Liver (tissue), 9 donors: ENCODE measurements around the gene CAMKMT. TPM values are rescaled to one million over a fixed set of nuclear protein-coding genes. Genes with fewer than 3 reads are reported as not detected.

Source experiments
- DNase-seq: peaks from one replicate; pipeline ENCODE4 v3.0.0-alpha.2; 2017; ENCODE audit warnings: low spot score
- H3K27ac ChIP-seq, 2 donors: one replicate each; pipeline ENCODE4 v1.7.0; 2013; ENCODE audit warnings: inconsistent platforms in 2 of 2, low read length in 2 of 2, control low read depth in 1 of 2, low read depth in 1 of 2, mild to moderate bottlenecking in 1 of 2
- H3K27me3 ChIP-seq, 4 donors: one replicate each; pipeline versions ENCODE4 v1.6.1 to v1.7.0; 2013; ENCODE audit warnings: low read length in 3 of 4, inconsistent platforms in 1 of 4, mild to moderate bottlenecking in 1 of 4, moderate library complexity in 1 of 4; ENCODE audit not compliant: control insufficient read depth in 4 of 4, insufficient read depth in 4 of 4
- H3K36me3 ChIP-seq, 4 donors: one replicate each; pipeline versions ENCODE4 v1.6.1 to v1.7.0; 2013; ENCODE audit warnings: low read length in 3 of 4, mild to moderate bottlenecking in 3 of 4, low read depth in 1 of 4, moderate library complexity in 1 of 4; ENCODE audit not compliant: control insufficient read depth in 4 of 4, insufficient read depth in 3 of 4
- H3K4me1 ChIP-seq, 4 donors: one replicate each; pipeline versions ENCODE4 v1.6.1 to v1.7.0; 2013; ENCODE audit warnings: low read length in 3 of 4, mild to moderate bottlenecking in 3 of 4, moderate library complexity in 1 of 4; ENCODE audit not compliant: control insufficient read depth in 4 of 4, insufficient read depth in 4 of 4
- H3K4me3 ChIP-seq, 3 donors: one replicate each; pipeline versions ENCODE4 v1.6.1 to v1.7.0; 2013; ENCODE audit warnings: low read length in 3 of 3, control low read depth in 1 of 3, low read depth in 1 of 3, mild to moderate bottlenecking in 1 of 3
- H3K9ac ChIP-seq, 2 donors: one replicate each; pipeline ENCODE4 v1.7.0; 2013; ENCODE audit warnings: low read length in 2 of 2, mild to moderate bottlenecking in 2 of 2, moderate library complexity in 2 of 2, control low read depth in 1 of 2, low read depth in 1 of 2
- H3K9me3 ChIP-seq, 4 donors: one replicate each; pipeline versions ENCODE4 v1.6.1 to v1.7.0; 2013; ENCODE audit warnings: low read length in 3 of 4; ENCODE audit not compliant: control insufficient read depth in 4 of 4
- EGR1 ChIP-seq, 2 donors: IDR thresholded peaks; 2 replicates each; pipeline ENCODE4 v1.6.1; 2016 to 2018; ENCODE audit warnings: antibody characterized with exemption in 2 of 2, low read depth in 2 of 2
- FOXA1 ChIP-seq: IDR thresholded peaks from 2 replicates; pipeline ENCODE4 v1.6.1; 2016; ENCODE audit warnings: antibody characterized with exemption
- FOXA2 ChIP-seq: IDR thresholded peaks from 2 replicates; pipeline ENCODE4 v1.6.1; 2016; ENCODE audit warnings: antibody characterized with exemption
- GABPA ChIP-seq, 2 donors: IDR thresholded peaks in 1 of 2; conservative IDR thresholded peaks in 1 of 2; 2 replicates each; pipeline ENCODE4 v1.6.1; 2016; ENCODE audit warnings: antibody characterized with exemption in 2 of 2, mild to moderate bottlenecking in 1 of 2, moderate library complexity in 1 of 2
- HNF4A ChIP-seq, 2 donors: conservative IDR thresholded peaks; 2 replicates each; pipeline ENCODE4 v1.6.1; 2016; ENCODE audit warnings: antibody characterized with exemption in 2 of 2, mild to moderate bottlenecking in 2 of 2
- HNF4G ChIP-seq: IDR thresholded peaks from 2 replicates; pipeline ENCODE4 v1.6.1; 2016; ENCODE audit warnings: antibody characterized with exemption
- JUND ChIP-seq, 2 donors: IDR thresholded peaks; 2 replicates each; pipeline ENCODE4 v1.6.1; 2016; ENCODE audit warnings: antibody characterized with exemption in 2 of 2
- NR2F2 ChIP-seq: IDR thresholded peaks from 2 replicates; pipeline ENCODE4 v1.6.1; 2016; ENCODE audit warnings: antibody characterized with exemption
- RXRA ChIP-seq, 2 donors: IDR thresholded peaks; 2 replicates each; pipeline ENCODE4 v1.6.1; 2017 to 2018; ENCODE audit warnings: antibody characterized with exemption in 2 of 2, mild to moderate bottlenecking in 1 of 2
- SP1 ChIP-seq: IDR thresholded peaks from 2 replicates; pipeline ENCODE4 v1.6.1; 2018; ENCODE audit warnings: antibody characterized with exemption, mild to moderate bottlenecking
- TAF1 ChIP-seq: conservative IDR thresholded peaks from 2 replicates; pipeline ENCODE4 v1.6.1; 2016; ENCODE audit warnings: antibody characterized with exemption, mild to moderate bottlenecking
- YY1 ChIP-seq: IDR thresholded peaks from 2 replicates; pipeline ENCODE4 v1.6.1; 2016; ENCODE audit warnings: antibody characterized with exemption, mild to moderate bottlenecking
- WGBS: extraction: QIAGEN DNeasy Blood & Tissue Kit; methylation state at CpG from one replicate; pipeline ENCODE4 v1.1.7; 2013; 5-methylcytosine and 5-hydroxymethylcytosine counted together
- polyA plus RNA-seq, 2 donors: library from polyadenylated mRNA; stranded (reverse) in 1 of 2; unstranded in 1 of 2; fragments of 200-250 nt in 1 of 2; fragments of >200 nt in 1 of 2; fragmentation: Nextera tagmentation in 1 of 2; extraction: Ambion mirVana in 1 of 2; gene quantifications; one replicate each; pipeline versions ENCODE4 v1.2.1 to v1.2.3, GENCODE V29; 2013 to 2015
- total RNA-seq, 2 donors: library from RNA; depleted of rRNA; stranded (reverse); fragments of >200 nt; gene quantifications; one replicate each; pipeline ENCODE4 v1.2.3, GENCODE V29; 2014
- TF ChIP-seq, protein P1 (sequence below): fragments of 150-350 bp; IDR thresholded peaks from 2 replicates; pipeline ENCODE4 v1.5.1; 2017; ENCODE audit warnings: improper control_type of control experiment, low read depth, low read length; ENCODE audit not compliant: missing input control
- TF ChIP-seq, protein P2 (sequence below): IDR thresholded peaks from 2 replicates; pipeline ENCODE4 v1.6.1; 2016; ENCODE audit warnings: antibody characterized with exemption
- TF ChIP-seq, protein P3 (sequence below): IDR thresholded peaks from 2 replicates; pipeline ENCODE4 v1.6.1; 2016; ENCODE audit warnings: antibody characterized with exemption
- TF ChIP-seq, protein P4 (sequence below): IDR thresholded peaks from 2 replicates; pipeline ENCODE4 v1.6.1; 2016; ENCODE audit warnings: antibody characterized with exemption
- TF ChIP-seq, protein P5 (sequence below): IDR thresholded peaks from 2 replicates; pipeline ENCODE4 v1.6.1; 2016; ENCODE audit warnings: antibody characterized with exemption, mild to moderate bottlenecking
- donor health status: healthy.
- donor health status: healthy.
- donor health status: healthy.
- donor health status: healthy.
- donor health status: healthy.

The CAMKMT gene
- total and polyA plus RNA-seq, 4 donors: 1.5 to 12.7 (median 7.1) TPM

DNA sequence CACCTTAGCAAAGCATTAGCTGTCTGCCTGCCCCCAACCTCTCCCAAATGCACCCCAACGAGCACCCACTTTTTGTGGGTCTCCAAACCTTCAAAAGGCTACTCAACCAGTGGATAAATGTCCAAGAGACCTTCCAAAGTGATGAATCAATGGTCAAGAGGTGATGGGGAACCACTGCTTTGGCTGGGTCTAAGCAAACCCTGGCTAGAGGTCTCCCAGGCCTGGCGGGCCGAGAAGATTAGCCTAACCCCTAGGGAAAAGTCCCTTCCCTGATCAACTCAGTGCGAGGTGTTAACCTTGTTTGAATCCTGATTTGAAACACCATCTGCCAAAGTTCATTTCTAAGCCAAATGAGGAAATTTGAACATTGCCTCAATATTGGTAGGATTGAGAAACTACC, 435.0 kb downstream of the CAMKMT start:
- Histone ChIP-seq H3K9ac (no peak overlapping the region), H3K27me3 (peaks cover 3 to 15% (median 9%) of the 10 kb centered on the region in 4 donors), H3K4me1 (peaks cover 0 to 3% (median 1%) of the 10 kb centered on the region in 4 donors), H3K36me3 (no peaks in the 10 kb centered on the region), H3K4me3 (no peak overlapping the region), H3K27ac (no peak overlapping the region), H3K9me3 (no peaks in the 10 kb centered on the region)
- WGBS: 67% methylated on average over 4 of the region's 4 CpGs
- no peak for DNase-seq
- TF ChIP-seq HNF4A (conservative IDR thresholded peaks at IDR 0.05) (no peak), HNF4G (no peak), NR2F2 (no peak), TAF1 (no peak), EGR1 (IDR thresholded peaks at IDR 0.05; ENCODE audit: low read depth in 2 of 2) (no peak), GABPA (IDR thresholded peaks at IDR 0.05 in 1 of 2, conservative IDR thresholded peaks at IDR 0.05 in 1 of 2) (no peak), FOXA1 (no peak), SP1 (no peak), RXRA (IDR thresholded peaks at IDR 0.05) (no peak), FOXA2 (no peak), YY1 (no peak), JUND (IDR thresholded peaks at IDR 0.05) (no peak)
- TF ChIP-seq, protein P1, sequence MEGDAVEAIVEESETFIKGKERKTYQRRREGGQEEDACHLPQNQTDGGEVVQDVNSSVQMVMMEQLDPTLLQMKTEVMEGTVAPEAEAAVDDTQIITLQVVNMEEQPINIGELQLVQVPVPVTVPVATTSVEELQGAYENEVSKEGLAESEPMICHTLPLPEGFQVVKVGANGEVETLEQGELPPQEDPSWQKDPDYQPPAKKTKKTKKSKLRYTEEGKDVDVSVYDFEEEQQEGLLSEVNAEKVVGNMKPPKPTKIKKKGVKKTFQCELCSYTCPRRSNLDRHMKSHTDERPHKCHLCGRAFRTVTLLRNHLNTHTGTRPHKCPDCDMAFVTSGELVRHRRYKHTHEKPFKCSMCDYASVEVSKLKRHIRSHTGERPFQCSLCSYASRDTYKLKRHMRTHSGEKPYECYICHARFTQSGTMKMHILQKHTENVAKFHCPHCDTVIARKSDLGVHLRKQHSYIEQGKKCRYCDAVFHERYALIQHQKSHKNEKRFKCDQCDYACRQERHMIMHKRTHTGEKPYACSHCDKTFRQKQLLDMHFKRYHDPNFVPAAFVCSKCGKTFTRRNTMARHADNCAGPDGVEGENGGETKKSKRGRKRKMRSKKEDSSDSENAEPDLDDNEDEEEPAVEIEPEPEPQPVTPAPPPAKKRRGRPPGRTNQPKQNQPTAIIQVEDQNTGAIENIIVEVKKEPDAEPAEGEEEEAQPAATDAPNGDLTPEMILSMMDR: no peak
- TF ChIP-seq, protein P2, sequence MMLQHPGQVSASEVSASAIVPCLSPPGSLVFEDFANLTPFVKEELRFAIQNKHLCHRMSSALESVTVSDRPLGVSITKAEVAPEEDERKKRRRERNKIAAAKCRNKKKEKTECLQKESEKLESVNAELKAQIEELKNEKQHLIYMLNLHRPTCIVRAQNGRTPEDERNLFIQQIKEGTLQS: no peak
- TF ChIP-seq, protein P3, sequence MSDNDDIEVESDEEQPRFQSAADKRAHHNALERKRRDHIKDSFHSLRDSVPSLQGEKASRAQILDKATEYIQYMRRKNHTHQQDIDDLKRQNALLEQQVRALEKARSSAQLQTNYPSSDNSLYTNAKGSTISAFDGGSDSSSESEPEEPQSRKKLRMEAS: no peak
- TF ChIP-seq, protein P4, sequence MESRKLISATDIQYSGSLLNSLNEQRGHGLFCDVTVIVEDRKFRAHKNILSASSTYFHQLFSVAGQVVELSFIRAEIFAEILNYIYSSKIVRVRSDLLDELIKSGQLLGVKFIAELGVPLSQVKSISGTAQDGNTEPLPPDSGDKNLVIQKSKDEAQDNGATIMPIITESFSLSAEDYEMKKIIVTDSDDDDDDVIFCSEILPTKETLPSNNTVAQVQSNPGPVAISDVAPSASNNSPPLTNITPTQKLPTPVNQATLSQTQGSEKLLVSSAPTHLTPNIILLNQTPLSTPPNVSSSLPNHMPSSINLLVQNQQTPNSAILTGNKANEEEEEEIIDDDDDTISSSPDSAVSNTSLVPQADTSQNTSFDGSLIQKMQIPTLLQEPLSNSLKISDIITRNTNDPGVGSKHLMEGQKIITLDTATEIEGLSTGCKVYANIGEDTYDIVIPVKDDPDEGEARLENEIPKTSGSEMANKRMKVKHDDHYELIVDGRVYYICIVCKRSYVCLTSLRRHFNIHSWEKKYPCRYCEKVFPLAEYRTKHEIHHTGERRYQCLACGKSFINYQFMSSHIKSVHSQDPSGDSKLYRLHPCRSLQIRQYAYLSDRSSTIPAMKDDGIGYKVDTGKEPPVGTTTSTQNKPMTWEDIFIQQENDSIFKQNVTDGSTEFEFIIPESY: no peak

DNA sequence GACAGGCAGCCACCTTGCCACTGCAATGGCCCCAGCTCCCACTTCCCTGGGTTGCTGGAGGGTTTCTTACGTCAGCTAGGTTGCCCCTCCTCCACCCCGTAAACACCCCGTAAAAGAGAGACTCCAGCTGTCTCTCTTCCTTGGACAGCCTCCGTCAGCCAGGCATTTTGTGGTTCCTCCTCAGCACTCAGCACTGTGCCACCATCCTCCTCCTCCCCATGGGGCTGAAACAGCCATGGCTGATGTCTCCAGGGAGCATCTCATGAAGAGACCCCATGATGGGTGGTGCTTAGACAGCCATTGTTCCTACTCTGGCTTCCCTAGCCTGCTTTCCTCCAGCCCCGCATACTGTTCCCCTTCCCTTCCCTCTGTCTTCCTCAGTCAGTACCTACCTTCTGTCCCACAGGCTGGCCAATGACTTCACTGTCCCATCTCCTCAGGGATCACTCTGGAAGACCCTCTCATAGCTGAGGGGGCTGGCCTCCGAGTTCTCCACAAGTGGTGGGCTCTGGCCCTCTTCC, 436.5 kb downstream of the CAMKMT start:
- DNase-seq: no peak
- Histone ChIP-seq H3K27ac (no peak overlapping the region), H3K4me1 (peaks cover 0 to 13% (median 4%) of the 10 kb centered on the region in 4 donors), H3K27me3 (peaks cover 3 to 17% (median 10%) of the 10 kb centered on the region in 4 donors), H3K4me3 (no peak overlapping the region), H3K36me3 (no peaks in the 10 kb centered on the region), H3K9ac (no peak overlapping the region), H3K9me3 (no peaks in the 10 kb centered on the region)
- TF ChIP-seq TAF1: no peak
- no peak for TF ChIP-seq SP1
- no peak for TF ChIP-seq GABPA (IDR thresholded peaks at IDR 0.05 in 1 of 2, conservative IDR thresholded peaks at IDR 0.05 in 1 of 2)
- no peak for TF ChIP-seq EGR1 (IDR thresholded peaks at IDR 0.05; ENCODE audit: low read depth in 2 of 2)
- TF ChIP-seq HNF4A (conservative IDR thresholded peaks at IDR 0.05): no peak
- TF ChIP-seq FOXA1: no peak
- no peak for TF ChIP-seq NR2F2
- TF ChIP-seq HNF4G: no peak
- TF ChIP-seq, protein P4: no peak
- TF ChIP-seq YY1: no peak
- TF ChIP-seq JUND (IDR thresholded peaks at IDR 0.05): no peak
- no peak for TF ChIP-seq FOXA2
- TF ChIP-seq, protein P5, sequence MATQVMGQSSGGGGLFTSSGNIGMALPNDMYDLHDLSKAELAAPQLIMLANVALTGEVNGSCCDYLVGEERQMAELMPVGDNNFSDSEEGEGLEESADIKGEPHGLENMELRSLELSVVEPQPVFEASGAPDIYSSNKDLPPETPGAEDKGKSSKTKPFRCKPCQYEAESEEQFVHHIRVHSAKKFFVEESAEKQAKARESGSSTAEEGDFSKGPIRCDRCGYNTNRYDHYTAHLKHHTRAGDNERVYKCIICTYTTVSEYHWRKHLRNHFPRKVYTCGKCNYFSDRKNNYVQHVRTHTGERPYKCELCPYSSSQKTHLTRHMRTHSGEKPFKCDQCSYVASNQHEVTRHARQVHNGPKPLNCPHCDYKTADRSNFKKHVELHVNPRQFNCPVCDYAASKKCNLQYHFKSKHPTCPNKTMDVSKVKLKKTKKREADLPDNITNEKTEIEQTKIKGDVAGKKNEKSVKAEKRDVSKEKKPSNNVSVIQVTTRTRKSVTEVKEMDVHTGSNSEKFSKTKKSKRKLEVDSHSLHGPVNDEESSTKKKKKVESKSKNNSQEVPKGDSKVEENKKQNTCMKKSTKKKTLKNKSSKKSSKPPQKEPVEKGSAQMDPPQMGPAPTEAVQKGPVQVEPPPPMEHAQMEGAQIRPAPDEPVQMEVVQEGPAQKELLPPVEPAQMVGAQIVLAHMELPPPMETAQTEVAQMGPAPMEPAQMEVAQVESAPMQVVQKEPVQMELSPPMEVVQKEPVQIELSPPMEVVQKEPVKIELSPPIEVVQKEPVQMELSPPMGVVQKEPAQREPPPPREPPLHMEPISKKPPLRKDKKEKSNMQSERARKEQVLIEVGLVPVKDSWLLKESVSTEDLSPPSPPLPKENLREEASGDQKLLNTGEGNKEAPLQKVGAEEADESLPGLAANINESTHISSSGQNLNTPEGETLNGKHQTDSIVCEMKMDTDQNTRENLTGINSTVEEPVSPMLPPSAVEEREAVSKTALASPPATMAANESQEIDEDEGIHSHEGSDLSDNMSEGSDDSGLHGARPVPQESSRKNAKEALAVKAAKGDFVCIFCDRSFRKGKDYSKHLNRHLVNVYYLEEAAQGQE: no peak
- TF ChIP-seq, protein P3: no peak
- whole genome bisulfite sequencing: 74% methylated on average over 6 of the region's 6 CpGs
